Stimulated activated CD4-positive, alpha-beta T cell treated with anti-CD3 and anti-CD28 coated beads, TNF-alpha, amount 100 ng/mL, for 24 hours (primary cell): Measurements from ENCODE around the gene KDM2A.

Experiments
- DNase-seq, 3 experiments: peaks; one replicate each; pipeline ENCODE4 v3.0.0-alpha.2; 2020; ENCODE audit warnings: low read depth in 3 of 3

Gene KDM2A

GRCh38 chr11:67284811-67285540, 165.9 kb downstream of the KDM2A start:
- no peak for DNase-seq

- no peak for DNase-seq
Measured at GRCh38 chr11:67285541-67286498, 166.8 kb downstream of the KDM2A start.

GRCh38 chr11:67286621-67287333, 167.7 kb downstream of the KDM2A start:
- no peak for DNase-seq

GRCh38 chr11:67287355-67288197, 168.5 kb downstream of the KDM2A start:
- DNase-seq = no peak

GRCh38 chr11:67288198-67288451, 169.1 kb downstream of the KDM2A start:
- DNase-seq = no peak

GRCh38 chr11:67288452-67289225, 169.6 kb downstream of the KDM2A start:
- peak; percentile 67 to 88 (median 78) for DNase-seq

GRCh38 chr11:67289226-67289650, 170.2 kb downstream of the KDM2A start, which contains the start of gene ANKRD13D:
ANKRD13D (plus strand) TSS chr11:67289303; CDS start chr11:67289461, 158 bp downstream.
- no peak for DNase-seq

- DNase-seq = no peak
Measured at GRCh38 chr11:67289651-67290479, 170.8 kb downstream of the KDM2A start.

- DNase-seq = no peak
Measured at GRCh38 chr11:67290801-67291200, 171.7 kb downstream of the KDM2A start.

GRCh38 chr11:67291481-67292381, 172.7 kb downstream of the KDM2A start:
- DNase-seq = no peak

- no peak for DNase-seq
Measured at GRCh38 chr11:67292671-67293070, 173.6 kb downstream of the KDM2A start.

- no peak for DNase-seq
Measured at GRCh38 chr11:67293090-67293489, 174.0 kb downstream of the KDM2A start.

- no peak for DNase-seq
Measured at GRCh38 chr11:67295846-67296245, 176.8 kb downstream of the KDM2A start.

- no peak for DNase-seq
Measured at GRCh38 chr11:67298786-67299185, 179.7 kb downstream of the KDM2A start.

GRCh38 chr11:67299471-67300191, 180.6 kb downstream of the KDM2A start:
- DNase-seq = no peak

GRCh38 chr11:67300256-67300755, 181.2 kb downstream of the KDM2A start:
- no peak for DNase-seq

GRCh38 chr11:67300756-67301312, 181.8 kb downstream of the KDM2A start:
- no peak for DNase-seq
